B cell (primary cell): Measurements from ENCODE around the gene CTNNA1. TPM values are rescaled to one million over a fixed set of nuclear protein-coding genes. Genes with fewer than 3 reads are reported as not detected.

ENCODE experiments used
- ATAC-seq: fragments of 200-7000 bp; cut with Tn5 transposase; one replicate; pipeline ENCODE4 v1.10.0; 2021; ENCODE audit warnings: low read depth, mild to moderate bottlenecking, moderate number of reproducible peaks, moderate library complexity
- CTCF ChIA-PET: fragments of 350-600 bp; sonication (Branson Sonifier 250); formaldehyde crosslinking; loops from one replicate; lab custom pipeline; 2021; ENCODE audit warnings: antibody characterized with exemption, inconsistent platforms; lab: Charles Lee
- POLR2A ChIA-PET: fragments of 350-600 bp; sonication (Branson Sonifier 250); formaldehyde crosslinking; loops from one replicate; lab custom pipeline; 2021; ENCODE audit warnings: antibody characterized with exemption; lab: Charles Lee
- DNase-seq: peaks from one replicate; pipeline ENCODE4 v3.0.0; 2013
- H2AFZ ChIP-seq: 2 replicates; pipeline ENCODE4 v1.6.1; 2012; ENCODE audit warnings: mild to moderate bottlenecking, low read depth, low read length; ENCODE audit not compliant: insufficient read depth, poor library complexity, severe bottlenecking
- H3K27ac ChIP-seq, 2 donors: 1 replicate in 1 of 2; 2 replicates in 1 of 2; pipeline ENCODE4 v1.5.1; 2012 to 2013; ENCODE audit warnings: low read length in 2 of 2, mild to moderate bottlenecking in 2 of 2, moderate library complexity in 1 of 2
- H3K27me3 ChIP-seq, 4 experiments: fragments of 200-600 bp in 1 of 4; sonication (generic) in 1 of 4; replicated peaks in 1 of 4; 1 replicate in 2 of 4; 2 replicates in 2 of 4; pipeline versions ENCODE4 v1.6.1 to v1.7.0; 2013 to 2016; ENCODE audit warnings: low read length in 3 of 4, mild to moderate bottlenecking in 2 of 4, mixed read lengths in 1 of 4, moderate library complexity in 1 of 4; ENCODE audit not compliant: insufficient read depth in 4 of 4, control insufficient read depth in 3 of 4; ENCODE audit errors: control extremely low read depth in 1 of 4
- H3K36me3 ChIP-seq, 2 experiments: replicated peaks in 1 of 2; 1 replicate in 1 of 2; 2 replicates in 1 of 2; pipeline versions ENCODE4 v1.6.1 to v1.7.1; 2013; ENCODE audit warnings: low read length in 1 of 2; ENCODE audit not compliant: insufficient read depth in 2 of 2, control insufficient read depth in 1 of 2; ENCODE audit errors: control extremely low read depth in 1 of 2, extremely low read depth in 1 of 2
- H3K4me1 ChIP-seq, 2 donors: fragments of 200-600 bp in 1 of 2; sonication (generic) in 1 of 2; 1 replicate in 1 of 2; 2 replicates in 1 of 2; pipeline versions ENCODE4 v1.5.1 to v1.6.1; 2013 to 2017; ENCODE audit warnings: low read length in 2 of 2; ENCODE audit not compliant: control insufficient read depth in 2 of 2, insufficient read depth in 2 of 2
- H3K4me2 ChIP-seq: replicated peaks from 2 replicates; pipeline ENCODE3; 2012; ENCODE audit warnings: mild to moderate bottlenecking, low read depth, low read length; ENCODE audit not compliant: poor library complexity, severe bottlenecking
- H3K4me3 ChIP-seq, 5 experiments: fragments of 200-600 bp in 1 of 5; sonication (generic) in 1 of 5; 1 replicate in 3 of 5; 2 replicates in 2 of 5; pipeline versions ENCODE4 v1.5.1 to v1.7.0; 2011 to 2016; ENCODE audit warnings: low read length in 4 of 5, mild to moderate bottlenecking in 4 of 5, low read depth in 2 of 5, control low read depth in 1 of 5, moderate library complexity in 1 of 5; ENCODE audit not compliant: insufficient read depth in 1 of 5; ENCODE audit errors: control extremely low read depth in 1 of 5, extremely low read depth in 1 of 5
- H3K79me2 ChIP-seq: fragments of 200-600 bp; sonication (generic); one replicate; pipeline ENCODE4 v1.6.0; 2016; ENCODE audit warnings: low read length; ENCODE audit not compliant: control insufficient read depth, insufficient read depth
- H3K9ac ChIP-seq: fragments of 200-600 bp; sonication (generic); 2 replicates; pipeline ENCODE4 v1.6.1; 2017; ENCODE audit warnings: mild to moderate bottlenecking, low read length, moderate library complexity
- H3K9me3 ChIP-seq, 3 donors: one replicate each; pipeline versions ENCODE4 v1.6.1 to v1.7.1; 2013; ENCODE audit warnings: low read length in 2 of 3; ENCODE audit not compliant: control insufficient read depth in 2 of 3, insufficient read depth in 1 of 3; ENCODE audit errors: control extremely low read depth in 1 of 3
- H4K20me1 ChIP-seq: 2 replicates; pipeline ENCODE4 v1.6.0; 2012; ENCODE audit warnings: mild to moderate bottlenecking, low read length; ENCODE audit not compliant: insufficient read depth, control insufficient read depth, poor library complexity, severe bottlenecking
- H3K27ac Mint-ChIP-seq: one replicate; pipeline ENCODE4 v1.8.0; 2021; ENCODE audit warnings: mixed read lengths
- H3K27me3 Mint-ChIP-seq: one replicate; pipeline ENCODE4 v1.8.0; 2021; ENCODE audit warnings: mixed read lengths
- H3K4me1 Mint-ChIP-seq: one replicate; pipeline ENCODE4 v1.8.0; 2021; ENCODE audit warnings: mixed read lengths
- H3K4me3 Mint-ChIP-seq: one replicate; pipeline ENCODE4 v1.8.0; 2021; ENCODE audit warnings: mixed read lengths
- H3K9me3 Mint-ChIP-seq: one replicate; pipeline ENCODE4 v1.8.0; 2022; ENCODE audit warnings: mixed read lengths; ENCODE audit not compliant: insufficient read depth
- CTCF ChIP-seq: fragments of 200-600 bp; IDR thresholded peaks from one replicate; pipeline ENCODE4 v1.8.0; 2022; ENCODE audit warnings: antibody characterized with exemption, mild to moderate bottlenecking
- EZH2 ChIP-seq: IDR thresholded peaks from 2 replicates; pipeline ENCODE4 v1.6.1; 2012; ENCODE audit warnings: borderline replicate concordance, low read depth, mild to moderate bottlenecking, moderate library complexity, low read length; ENCODE audit not compliant: insufficient read depth, poor library complexity, severe bottlenecking
- WGBS: methylation state at CpG from one replicate; pipeline ENCODE4 v1.1.5; 2013; ENCODE audit warnings: missing lambda C conversion rate; ENCODE audit not compliant: insufficient coverage; 5-methylcytosine and 5-hydroxymethylcytosine counted together
- intact Hi-C: fragments of 100-400 bp; cut with micrococcal nuclease; formaldehyde crosslinking; loops from one replicate; pipeline ENCODE4 v1.10.0; 2022
- polyA plus RNA-seq: library from polyadenylated mRNA; depleted of rRNA; stranded (reverse); fragments of >200 nt; gene quantifications from 2 replicates; pipeline ENCODE4 v1.2.3, GENCODE V29; 2012
- total RNA-seq, 2 donors: library from RNA; stranded (reverse); fragments of 120-200 nt in 1 of 2; gene quantifications; 1 replicate in 1 of 2; 2 replicates in 1 of 2; pipeline versions ENCODE4 v1.2.3 to v1.2.4, GENCODE V29; 2013 to 2022

CTNNA1 gene
- total and polyA plus RNA-seq, 2 donors (not counting 1 experiment from before 2014, with no cell fraction given) = 22.7 to 96.0 TPM

GRCh38 chr5:138898299-138898698, 145.1 kb downstream of the CTNNA1 start:
- Mint-ChIP-seq H3K4me1 (peaks cover 6% of the 10 kb centered on the region), H3K27ac (no peak overlapping the region), H3K27me3 (no peaks in the 10 kb centered on the region), H3K9me3 (no peaks in the 10 kb centered on the region), H3K4me3 (no peak overlapping the region)
- H3K79me2 ChIP-seq = no peaks in the 10 kb centered on the region
- no peak for ATAC-seq
- no peak overlapping the region for H3K4me2 ChIP-seq
- no peak overlapping the region for H2AFZ ChIP-seq
- no peaks in the 10 kb centered on the region for H4K20me1 ChIP-seq
- POLR2A ChIA-PET = no interaction called here
- DNase-seq = no peak
- no peaks in the 10 kb centered on the region for H3K27me3 ChIP-seq
- H3K36me3 ChIP-seq = no peaks in the 10 kb centered on the region
- intact Hi-C loops = no loop called here
- no peak overlapping the region for H3K27ac ChIP-seq
- CTCF ChIA-PET = no interaction called here
- no CpG with 5 or more reads among the region's 1 CpG for WGBS
- TF ChIP-seq EZH2 = no peak
- no peak for TF ChIP-seq CTCF
- no peaks in the 10 kb centered on the region for H3K4me1 ChIP-seq
- H3K4me3 ChIP-seq = no peak overlapping the region
- no peak overlapping the region for H3K9ac ChIP-seq
- H3K9me3 ChIP-seq = peaks cover 0 to 3% (median 0%) of the 10 kb centered on the region in 3 donors

DNA sequence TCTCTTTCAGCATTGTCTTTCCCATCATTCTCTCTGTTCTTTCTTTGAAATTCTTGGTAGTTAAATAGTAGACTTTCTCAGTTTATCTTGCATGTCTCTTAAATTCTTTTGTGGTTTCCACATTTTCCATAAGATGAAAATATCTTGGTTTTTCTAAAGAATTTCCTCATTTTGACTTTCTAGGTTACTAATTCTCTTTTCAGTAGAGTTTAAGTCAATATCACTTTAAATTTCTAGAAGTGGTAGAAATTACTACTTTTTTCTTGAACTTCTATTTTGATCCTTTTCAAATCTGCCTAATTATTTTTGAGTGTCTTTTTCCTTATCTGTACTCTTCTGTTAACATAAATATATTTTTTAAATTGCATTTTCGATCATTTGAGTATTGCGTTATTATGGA, 145.5 kb downstream of the CTNNA1 start:
- intact Hi-C loops = no loop called here
- Histone ChIP-seq H4K20me1 (no peaks in the 10 kb centered on the region), H3K27ac (no peak overlapping the region), H3K4me3 (no peak overlapping the region), H3K4me2 (no peak overlapping the region), H3K27me3 (no peaks in the 10 kb centered on the region), H3K36me3 (peaks cover 0 to 3% of the 10 kb centered on the region in 2 experiments), H2AFZ (no peak overlapping the region), H3K79me2 (no peaks in the 10 kb centered on the region), H3K9ac (no peak overlapping the region), H3K9me3 (peaks cover 0 to 3% (median 0%) of the 10 kb centered on the region in 3 donors), H3K4me1 (no peaks in the 10 kb centered on the region)
- no peak for TF ChIP-seq CTCF
- TF ChIP-seq EZH2 = no peak
- H3K27me3 Mint-ChIP-seq = no peaks in the 10 kb centered on the region
- DNase-seq (no peak), ATAC-seq (no peak)
- POLR2A ChIA-PET = no interaction called here
- no CpG with 5 or more reads among the region's 2 CpGs for WGBS
- peaks cover 6% of the 10 kb centered on the region for H3K4me1 Mint-ChIP-seq
- no peak overlapping the region for H3K4me3 Mint-ChIP-seq
- H3K9me3 Mint-ChIP-seq = no peaks in the 10 kb centered on the region
- no peak overlapping the region for H3K27ac Mint-ChIP-seq
- CTCF ChIA-PET = no interaction called here
